Neural cell (in vitro differentiated cells): ENCODE results near the gene SMC3. TPM values are rescaled to one million over a fixed set of nuclear protein-coding genes. Genes with fewer than 3 reads are reported as not detected.

Source experiments
- H2AFZ ChIP-seq: fragments of 200-600, 300-800 bp; sonication (generic), shearing (Covaris generic); 2 replicates; pipeline ENCODE4 v1.6.0; 2014; ENCODE audit warnings: low read depth, mild to moderate bottlenecking, antibody characterized with exemption, low read length, moderate library complexity
- H3F3A ChIP-seq: fragments of 200-600 bp; shearing (Covaris generic); 2 replicates; pipeline ENCODE4 v1.6.1; 2016; ENCODE audit warnings: mild to moderate bottlenecking, moderate library complexity, mixed read lengths, antibody characterized with exemption, low read length; ENCODE audit not compliant: insufficient read depth, poor library complexity, severe bottlenecking
- H3K27ac ChIP-seq: fragments of 200-600, 300-800 bp; sonication (generic), shearing (Covaris generic); 2 replicates; pipeline ENCODE4 v1.5.1; 2014; ENCODE audit warnings: mild to moderate bottlenecking, low read length, moderate library complexity
- H3K27me3 ChIP-seq: fragments of 300-800, 200-600 bp; sonication (generic), shearing (Covaris generic); 2 replicates; pipeline ENCODE4 v1.6.0; 2014; ENCODE audit warnings: mild to moderate bottlenecking, low read depth, low read length, moderate library complexity; ENCODE audit not compliant: insufficient read depth
- H3K36me3 ChIP-seq: fragments of 300-800, 200-600 bp; sonication (generic), shearing (Covaris generic); 2 replicates; pipeline ENCODE4 v1.5.1; 2014; ENCODE audit warnings: mild to moderate bottlenecking, antibody characterized with exemption, low read length, moderate library complexity; ENCODE audit not compliant: insufficient read depth
- H3K4me2 ChIP-seq: fragments of 300-800, 200-600 bp; sonication (generic), shearing (Covaris generic); 2 replicates; pipeline ENCODE4 v1.6.0; 2014; ENCODE audit warnings: mild to moderate bottlenecking, low read length
- H3K4me3 ChIP-seq: fragments of 300-800, 200-600 bp; sonication (generic), shearing (Covaris generic); 2 replicates; pipeline ENCODE4 v1.5.1; 2014; ENCODE audit warnings: mild to moderate bottlenecking, low read length, moderate library complexity
- H3K79me2 ChIP-seq: fragments of 200-600 bp; shearing (Covaris generic); replicated peaks from 2 replicates; pipeline ENCODE4 v1.6.0; 2014; ENCODE audit warnings: mild to moderate bottlenecking, low read length, moderate library complexity; ENCODE audit not compliant: insufficient read depth
- H3K9ac ChIP-seq: fragments of 300-800, 200-600 bp; sonication (generic), shearing (Covaris generic); 2 replicates; pipeline ENCODE4 v1.6.1; 2016; ENCODE audit warnings: mild to moderate bottlenecking, low read length, mixed read lengths
- H3K9me2 ChIP-seq: fragments of 200-600 bp; shearing (Covaris generic); 2 replicates; pipeline ENCODE4 v1.6.1; 2016; ENCODE audit warnings: mild to moderate bottlenecking, low read length, mixed read lengths; ENCODE audit not compliant: insufficient read depth
- H3K9me3 ChIP-seq: fragments of 200-600, 300-800 bp; sonication (generic), shearing (Covaris generic); 2 replicates; pipeline ENCODE4 v1.6.1; 2016; ENCODE audit warnings: mild to moderate bottlenecking, mixed run types, low read length, moderate library complexity, mixed read lengths
- H4K20me1 ChIP-seq: fragments of 200-600 bp; shearing (Covaris generic); 2 replicates; pipeline ENCODE4 v1.6.1; 2016; ENCODE audit warnings: mild to moderate bottlenecking, mixed run types; ENCODE audit not compliant: insufficient read depth
- EP300 ChIP-seq: fragments of 450-650 bp; conservative IDR thresholded peaks from 2 replicates; pipeline ENCODE4 v1.6.1; 2014; ENCODE audit warnings: antibody characterized with exemption, mild to moderate bottlenecking, moderate library complexity; ENCODE audit not compliant: poor library complexity, severe bottlenecking
- EZH2 ChIP-seq: fragments of 200-600, 300-800 bp; shearing (Covaris generic), sonication (generic); IDR thresholded peaks from 2 replicates; pipeline ENCODE4 v1.6.1; 2014; ENCODE audit warnings: antibody characterized with exemption, low read length, borderline replicate concordance, mild to moderate bottlenecking; ENCODE audit not compliant: insufficient read depth, poor library complexity, severe bottlenecking
- MXI1 ChIP-seq: fragments of 450-650 bp; conservative IDR thresholded peaks from 2 replicates; pipeline ENCODE4 v1.6.1; 2014; ENCODE audit warnings: antibody characterized with exemption, mild to moderate bottlenecking; ENCODE audit not compliant: poor library complexity, severe bottlenecking
- RAD21 ChIP-seq: fragments of 450-650 bp; conservative IDR thresholded peaks from 2 replicates; pipeline ENCODE4 v1.6.1; 2014; ENCODE audit warnings: antibody characterized with exemption, mild to moderate bottlenecking, moderate library complexity
- REST ChIP-seq: IDR thresholded peaks from 2 replicates; pipeline ENCODE4 v1.6.1; 2012; ENCODE audit warnings: borderline replicate concordance
- SMC3 ChIP-seq: fragments of 450-650 bp; conservative IDR thresholded peaks from 2 replicates; pipeline ENCODE4 v1.6.1; 2014; ENCODE audit warnings: antibody characterized with exemption, mild to moderate bottlenecking, moderate library complexity; ENCODE audit not compliant: poor library complexity
- polyA plus RNA-seq: library from polyadenylated mRNA; depleted of rRNA; stranded (reverse); fragments of >200 nt; gene quantifications from 2 replicates; pipeline ENCODE4 v1.2.3, GENCODE V29; 2014

The SMC3 gene
- polyA plus RNA-seq, 1 donor from 2014 or later: 67.7 TPM

GRCh38 chr10:110631934-110632333 lies 64.4 kb downstream of the SMC3 start:
- Histone ChIP-seq H3K9me2 (no peaks in the 10 kb centered on the region), H3K9ac (no peak overlapping the region), H3K4me3 (no peak overlapping the region), H3K9me3 (no peaks in the 10 kb centered on the region), H3F3A (no peaks in the 10 kb centered on the region), H4K20me1 (no peaks in the 10 kb centered on the region), H3K4me2 (no peak overlapping the region), H2AFZ (no peak overlapping the region), H3K27ac (no peak overlapping the region), H3K36me3 (no peaks in the 10 kb centered on the region), H3K27me3 (no peaks in the 10 kb centered on the region), H3K79me2 (no peaks in the 10 kb centered on the region)
- TF ChIP-seq REST: no peak
- TF ChIP-seq EP300: no peak
- TF ChIP-seq RAD21: no peak
- TF ChIP-seq MXI1: no peak

- H4K20me1 ChIP-seq: no peaks in the 10 kb centered on the region
- no peak overlapping the region for H3K27ac ChIP-seq
- no peaks in the 10 kb centered on the region for H3F3A ChIP-seq
- no peak overlapping the region for H3K4me3 ChIP-seq
- H3K9me3 ChIP-seq: no peaks in the 10 kb centered on the region
- no peaks in the 10 kb centered on the region for H3K27me3 ChIP-seq
- no peak overlapping the region for H3K9ac ChIP-seq
- no peak overlapping the region for H2AFZ ChIP-seq
- no peak overlapping the region for H3K4me2 ChIP-seq
- no peak for TF ChIP-seq EZH2
- no peak for TF ChIP-seq SMC3
- TF ChIP-seq EP300: no peak
- TF ChIP-seq MXI1: no peak
- no peak for TF ChIP-seq REST
- H3K79me2 ChIP-seq: no peaks in the 10 kb centered on the region
- H3K36me3 ChIP-seq: no peaks in the 10 kb centered on the region
- no peaks in the 10 kb centered on the region for H3K9me2 ChIP-seq
Measured at GRCh38 chr10:110632591-110633215, 65.2 kb downstream of the SMC3 start.
